Activated CD8-positive, alpha-beta T cell treated with anti-CD3 and anti-CD28 coated beads for 36 hours (primary cell): ENCODE measurements around the gene TBC1D17. TPM values are rescaled to one million over a fixed set of nuclear protein-coding genes. Genes with fewer than 3 reads are reported as not detected.

Experiments used
- ATAC-seq: fragments of 200-7000 bp; cut with Tn5 transposase; one replicate; pipeline ENCODE4 v1.10.0; 2021; ENCODE audit warnings: mild to moderate bottlenecking, moderate library complexity
- CTCF ChIA-PET: fragments of 350-600 bp; sonication (Branson Sonifier 250); formaldehyde crosslinking; loops from one replicate; lab custom pipeline; 2021; ENCODE audit warnings: antibody characterized with exemption; lab: Charles Lee
- POLR2A ChIA-PET: fragments of 350-600 bp; sonication (Branson Sonifier 250); formaldehyde crosslinking; loops from one replicate; lab custom pipeline; 2021; ENCODE audit warnings: antibody characterized with exemption; lab: Charles Lee
- DNase-seq: peaks from one replicate; pipeline ENCODE4 v3.0.0-alpha.2; 2020
- H3K27ac Mint-ChIP-seq: one replicate; pipeline ENCODE4 v1.8.0; 2021; ENCODE audit warnings: mild to moderate bottlenecking, mixed read lengths
- H3K27me3 Mint-ChIP-seq: one replicate; pipeline ENCODE4 v1.8.0; 2021; ENCODE audit warnings: mixed read lengths
- H3K36me3 Mint-ChIP-seq: one replicate; pipeline ENCODE4 v1.8.0; 2021; ENCODE audit warnings: low read depth, mixed read lengths
- H3K4me1 Mint-ChIP-seq: one replicate; pipeline ENCODE4 v1.8.0; 2021; ENCODE audit warnings: low read depth, mixed read lengths
- H3K4me3 Mint-ChIP-seq: one replicate; pipeline ENCODE4 v1.8.0; 2021; ENCODE audit warnings: mild to moderate bottlenecking, moderate library complexity, mixed read lengths
- H3K9me3 Mint-ChIP-seq: one replicate; pipeline ENCODE4 v1.8.0; 2021; ENCODE audit warnings: mixed read lengths
- intact Hi-C: fragments of 100-400 bp; cut with micrococcal nuclease; formaldehyde crosslinking; loops from one replicate; pipeline ENCODE4 v1.10.0; 2022
- total RNA-seq, 2 experiments: library from RNA; stranded (reverse); gene quantifications; one replicate each; pipeline ENCODE4 v1.2.3, GENCODE V29; 2021
- TF ChIP-seq, protein P1 (sequence below): fragments of 200-600 bp; IDR thresholded peaks from one replicate; pipeline ENCODE4 v1.8.0; 2022; ENCODE audit warnings: antibody characterized with exemption, mild to moderate bottlenecking

Gene TBC1D17
- total RNA-seq, 2 experiments from 2014 or later = 26.6 to 26.8 TPM

DNA sequence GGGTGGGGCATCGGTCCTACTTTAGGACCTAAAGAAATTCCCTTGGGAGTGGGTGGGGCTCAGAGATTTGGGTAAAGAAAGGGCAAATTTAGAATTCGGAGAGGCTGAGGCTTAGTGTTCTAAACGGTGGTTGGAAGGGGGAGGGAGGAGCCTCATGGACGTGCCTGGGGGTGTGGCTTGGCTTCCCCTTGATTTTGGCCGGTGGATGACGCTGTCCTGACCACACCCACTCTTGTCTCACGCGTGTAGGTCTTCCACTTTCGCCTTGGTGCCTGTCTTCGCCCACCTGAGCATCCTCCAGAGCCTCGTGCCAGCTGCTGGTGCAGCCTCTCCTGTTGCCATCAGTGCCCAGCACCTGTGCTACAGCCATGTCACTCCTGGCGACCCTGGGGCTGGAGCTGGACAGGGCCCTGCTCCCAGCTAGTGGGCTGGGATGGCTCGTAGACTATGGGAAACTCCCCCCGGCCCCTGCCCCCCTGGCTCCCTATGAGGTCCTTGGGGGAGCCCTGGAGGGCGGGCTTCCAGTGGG, 53.0 kb downstream of the TBC1D17 start:
- peaks cover 4% of the 10 kb centered on the region for H3K9me3 Mint-ChIP-seq
- TF ChIP-seq, protein P1, sequence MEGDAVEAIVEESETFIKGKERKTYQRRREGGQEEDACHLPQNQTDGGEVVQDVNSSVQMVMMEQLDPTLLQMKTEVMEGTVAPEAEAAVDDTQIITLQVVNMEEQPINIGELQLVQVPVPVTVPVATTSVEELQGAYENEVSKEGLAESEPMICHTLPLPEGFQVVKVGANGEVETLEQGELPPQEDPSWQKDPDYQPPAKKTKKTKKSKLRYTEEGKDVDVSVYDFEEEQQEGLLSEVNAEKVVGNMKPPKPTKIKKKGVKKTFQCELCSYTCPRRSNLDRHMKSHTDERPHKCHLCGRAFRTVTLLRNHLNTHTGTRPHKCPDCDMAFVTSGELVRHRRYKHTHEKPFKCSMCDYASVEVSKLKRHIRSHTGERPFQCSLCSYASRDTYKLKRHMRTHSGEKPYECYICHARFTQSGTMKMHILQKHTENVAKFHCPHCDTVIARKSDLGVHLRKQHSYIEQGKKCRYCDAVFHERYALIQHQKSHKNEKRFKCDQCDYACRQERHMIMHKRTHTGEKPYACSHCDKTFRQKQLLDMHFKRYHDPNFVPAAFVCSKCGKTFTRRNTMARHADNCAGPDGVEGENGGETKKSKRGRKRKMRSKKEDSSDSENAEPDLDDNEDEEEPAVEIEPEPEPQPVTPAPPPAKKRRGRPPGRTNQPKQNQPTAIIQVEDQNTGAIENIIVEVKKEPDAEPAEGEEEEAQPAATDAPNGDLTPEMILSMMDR = no peak
- ChIA-PET POLR2A (interaction anchor here (0.7 to 12.0 kb wide), 6 partner anchors 18 to 238 kb away, joined by 3 to 167 read pairs (median 7); partner anchors contain the start of genes AKT1S1, IL4I1, TBC1D17 and VRK3), CTCF (no interaction called here)
- no peak for ATAC-seq
- H3K27me3 Mint-ChIP-seq = no peaks in the 10 kb centered on the region
- H3K36me3 Mint-ChIP-seq = peaks cover 49% of the 10 kb centered on the region
- peak overlapping the region; percentile 92 for H3K27ac Mint-ChIP-seq
- H3K4me3 Mint-ChIP-seq = peak overlapping the region; percentile 95
- intact Hi-C loops = loop anchor here (5.0 kb wide), 1 partner anchor 33 kb away; the partner anchor contains the start of gene IL4I1
- DNase-seq = peak; percentile 23
- H3K4me1 Mint-ChIP-seq = peaks cover 52% of the 10 kb centered on the region

DNA sequence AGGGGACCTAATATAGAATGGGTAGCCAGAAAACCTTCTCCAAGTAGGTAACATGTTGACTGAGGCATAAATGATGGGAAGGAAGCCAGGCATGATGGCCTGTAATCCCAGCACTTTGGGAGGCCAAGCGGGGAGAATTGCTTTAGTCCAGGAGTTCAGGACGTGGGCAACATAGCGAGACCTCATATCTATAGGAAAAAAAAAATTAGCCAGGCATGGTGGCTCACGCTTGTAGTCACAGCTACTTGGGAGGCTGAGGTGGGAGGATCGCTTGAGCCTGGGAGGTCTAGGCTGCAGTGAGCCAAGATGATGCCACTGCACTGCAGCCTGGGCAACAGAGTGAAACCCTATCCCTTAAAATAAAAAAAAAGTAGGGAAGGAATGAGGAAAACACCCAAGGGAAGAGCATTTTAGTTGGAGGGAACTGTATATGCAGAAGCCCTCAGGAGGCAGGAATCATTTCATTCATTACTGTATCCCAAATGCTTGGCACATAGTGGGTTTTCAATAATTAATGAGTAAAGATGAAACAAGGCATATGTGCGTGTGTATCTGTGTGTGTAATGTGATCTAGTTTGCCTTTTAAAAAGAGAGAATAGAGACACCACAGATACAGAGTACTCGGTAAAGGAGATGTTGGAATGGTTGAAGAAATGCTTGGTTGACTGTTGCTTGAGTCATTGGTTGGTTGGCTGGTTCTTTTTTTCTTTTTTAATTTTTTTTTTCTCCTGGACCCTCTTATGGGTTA, 54.0 kb downstream of the TBC1D17 start:
- peaks cover 48% of the 10 kb centered on the region for H3K4me1 Mint-ChIP-seq
- no peak overlapping the region for H3K27ac Mint-ChIP-seq
- ChIA-PET CTCF (no interaction called here), POLR2A (interaction anchor here (12.0 kb wide), 1 partner anchor 19 kb away, joined by 167 read pairs; no protein-coding TSS in a partner anchor)
- peaks cover 45% of the 10 kb centered on the region for H3K36me3 Mint-ChIP-seq
- intact Hi-C loops = loop anchor here (2.0 to 5.0 kb wide), 2 partner anchors 34 to 51 kb away; partner anchors contain the start of gene IL4I1
- DNase-seq (no peak), ATAC-seq (no peak)
- H3K4me3 Mint-ChIP-seq = no peak overlapping the region
- H3K27me3 Mint-ChIP-seq = no peaks in the 10 kb centered on the region
- TF ChIP-seq, protein P1 = no peak
- H3K9me3 Mint-ChIP-seq = peaks cover 4% of the 10 kb centered on the region

DNA sequence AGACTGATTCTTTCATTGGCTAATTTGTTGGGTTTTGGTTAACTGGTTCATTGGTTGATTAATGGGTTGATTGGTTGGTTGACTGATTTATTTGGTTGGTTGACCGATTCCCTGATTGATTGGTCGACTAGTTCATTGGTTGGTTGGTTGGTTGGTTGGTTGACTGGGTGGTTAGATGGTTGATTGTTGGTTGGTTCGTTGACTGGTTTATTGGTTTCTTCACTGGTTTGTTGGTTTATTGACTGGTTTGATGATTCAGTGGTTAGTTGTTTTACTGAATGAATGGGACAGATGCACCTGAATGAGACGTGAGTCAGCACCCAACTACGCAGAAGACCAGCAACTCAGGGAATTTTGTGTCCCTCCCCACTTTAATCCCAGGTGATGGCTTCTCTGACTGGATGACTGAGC, 54.5 kb downstream of the TBC1D17 start:
- H3K4me1 Mint-ChIP-seq = peaks cover 45% of the 10 kb centered on the region
- peaks cover 4% of the 10 kb centered on the region for H3K9me3 Mint-ChIP-seq
- ChIA-PET POLR2A (no interaction called here), CTCF (no interaction called here)
- intact Hi-C loops = loop anchor here (2.0 to 5.0 kb wide), 2 partner anchors 35 to 51 kb away; partner anchors contain the start of gene IL4I1
- no peaks in the 10 kb centered on the region for H3K27me3 Mint-ChIP-seq
- TF ChIP-seq, protein P1 = no peak
- DNase-seq = no peak
- no peak for ATAC-seq
- H3K4me3 Mint-ChIP-seq = no peak overlapping the region
- peaks cover 41% of the 10 kb centered on the region for H3K36me3 Mint-ChIP-seq
- H3K27ac Mint-ChIP-seq = peak overlapping the region; percentile 21

DNA sequence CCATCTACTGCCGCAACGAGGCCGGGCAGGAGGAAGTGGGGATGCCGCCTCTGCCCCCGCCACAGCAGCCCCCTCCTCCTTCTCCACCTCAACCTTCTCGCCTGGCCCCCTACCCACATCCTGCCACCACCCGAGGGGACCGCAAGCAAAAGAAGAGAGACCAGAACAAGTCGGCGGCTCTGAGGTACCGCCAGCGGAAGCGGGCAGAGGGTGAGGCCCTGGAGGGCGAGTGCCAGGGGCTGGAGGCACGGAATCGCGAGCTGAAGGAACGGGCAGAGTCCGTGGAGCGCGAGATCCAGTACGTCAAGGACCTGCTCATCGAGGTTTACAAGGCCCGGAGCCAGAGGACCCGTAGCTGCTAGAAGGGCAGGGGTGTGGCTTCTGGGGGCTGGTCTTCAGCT, 55.2 kb downstream of the TBC1D17 start:
- Mint-ChIP-seq H3K36me3 (peaks cover 34% of the 10 kb centered on the region), H3K9me3 (peaks cover 4% of the 10 kb centered on the region), H3K4me3 (peak overlapping the region; percentile 34), H3K4me1 (peaks cover 38% of the 10 kb centered on the region), H3K27ac (peak overlapping the region; percentile 62), H3K27me3 (no peaks in the 10 kb centered on the region)
- POLR2A ChIA-PET = interaction anchor here (1.2 kb wide), 1 partner anchor 54 kb away, joined by 4 read pairs; no protein-coding TSS in a partner anchor
- TF ChIP-seq, protein P1 = no peak
- intact Hi-C loops = loop anchor here (2.0 to 5.0 kb wide), 2 partner anchors 35 to 50 kb away; partner anchors contain the start of gene IL4I1
- CTCF ChIA-PET = no interaction called here
- ATAC-seq (no peak), DNase-seq (peak; percentile 65)
